Mesenchymal stem cell (in vitro differentiated cells and primary cell): ENCODE results near the gene GOT1.

ENCODE experiments used
- DNase-seq: peaks from one replicate; pipeline ENCODE4 v3.0.0-alpha.2; 2013
- H2AFZ ChIP-seq: one replicate; pipeline ENCODE4 v1.6.1; 2013; ENCODE audit warnings: low read depth, mild to moderate bottlenecking, control low read depth, inconsistent platforms, low read length, moderate library complexity
- H2AK5ac ChIP-seq: 2 replicates; pipeline ENCODE4 v1.6.1; 2013; ENCODE audit warnings: low read length, moderate library complexity, mild to moderate bottlenecking, inconsistent platforms; ENCODE audit not compliant: severe bottlenecking
- H2BK120ac ChIP-seq: one replicate; pipeline ENCODE4 v1.6.1; 2013; ENCODE audit warnings: low read depth, mild to moderate bottlenecking, inconsistent platforms, low read length, moderate library complexity
- H2BK12ac ChIP-seq, 2 experiments: one replicate each; pipeline ENCODE4 v1.6.1; 2013; ENCODE audit warnings: inconsistent platforms in 2 of 2, low read length in 2 of 2, mild to moderate bottlenecking in 2 of 2, moderate library complexity in 2 of 2, control low read depth in 1 of 2
- H2BK15ac ChIP-seq: one replicate; pipeline ENCODE4 v1.6.1; 2013; ENCODE audit warnings: mild to moderate bottlenecking, low read depth, inconsistent platforms; ENCODE audit not compliant: poor library complexity, severe bottlenecking
- H2BK5ac ChIP-seq: 2 replicates; pipeline ENCODE4 v1.6.1; 2013; ENCODE audit warnings: low read depth, mild to moderate bottlenecking, low read length, control low read depth, inconsistent platforms; ENCODE audit not compliant: poor library complexity, severe bottlenecking
- H3K14ac ChIP-seq, 2 experiments: one replicate each; pipeline ENCODE4 v1.6.1; 2013; ENCODE audit warnings: inconsistent platforms in 2 of 2, low read length in 2 of 2, control low read depth in 1 of 2, mild to moderate bottlenecking in 1 of 2, moderate library complexity in 1 of 2
- H3K18ac ChIP-seq, 2 experiments: one replicate each; pipeline ENCODE4 v1.6.1; 2013; ENCODE audit warnings: inconsistent platforms in 2 of 2, low read length in 2 of 2, control low read depth in 1 of 2, low read depth in 1 of 2, mild to moderate bottlenecking in 1 of 2
- H3K23ac ChIP-seq, 2 experiments: one replicate each; pipeline ENCODE4 v1.6.1; 2013; ENCODE audit warnings: inconsistent platforms in 2 of 2, low read length in 2 of 2, mild to moderate bottlenecking in 2 of 2, moderate library complexity in 2 of 2, control low read depth in 1 of 2
- H3K27ac ChIP-seq: 2 replicates; pipeline ENCODE4 v1.5.1; 2013; ENCODE audit warnings: mild to moderate bottlenecking, moderate library complexity, low read length, control low read depth, inconsistent platforms; ENCODE audit not compliant: poor library complexity, severe bottlenecking
- H3K27me3 ChIP-seq, 2 experiments: 2 replicates each; pipeline versions ENCODE4 v1.6.1 to v1.7.0; 2013; ENCODE audit warnings: low read length in 2 of 2, mild to moderate bottlenecking in 2 of 2, moderate library complexity in 2 of 2, control low read depth in 1 of 2, inconsistent platforms in 1 of 2; ENCODE audit not compliant: control insufficient read depth in 1 of 2, insufficient read depth in 1 of 2
- H3K36me3 ChIP-seq, 2 experiments: 2 replicates each; pipeline versions ENCODE4 v1.6.1 to v1.7.0; 2013; ENCODE audit warnings: low read length in 2 of 2, control low read depth in 1 of 2, inconsistent platforms in 1 of 2, low read depth in 1 of 2, mild to moderate bottlenecking in 1 of 2; ENCODE audit not compliant: insufficient read depth in 2 of 2, control insufficient read depth in 1 of 2
- H3K4ac ChIP-seq, 2 experiments: one replicate each; pipeline ENCODE4 v1.6.1; 2013; ENCODE audit warnings: inconsistent platforms in 2 of 2, low read length in 2 of 2, mild to moderate bottlenecking in 2 of 2, moderate library complexity in 2 of 2, control low read depth in 1 of 2, low read depth in 1 of 2
- H3K4me1 ChIP-seq: 2 replicates; pipeline ENCODE4 v1.6.1; 2013; ENCODE audit warnings: low read depth, low read length, control low read depth; ENCODE audit not compliant: control insufficient read depth, insufficient read depth
- H3K4me2 ChIP-seq: 2 replicates; pipeline ENCODE4 v1.6.1; 2013; ENCODE audit warnings: low read length, mild to moderate bottlenecking, inconsistent platforms; ENCODE audit not compliant: poor library complexity, severe bottlenecking
- H3K4me3 ChIP-seq, 2 experiments: 2 replicates each; pipeline versions ENCODE4 v1.5.1 to v1.7.0; 2013; ENCODE audit warnings: low read length in 2 of 2, mild to moderate bottlenecking in 2 of 2, control low read depth in 1 of 2, low read depth in 1 of 2; ENCODE audit not compliant: insufficient read depth in 1 of 2
- H3K79me1 ChIP-seq: replicated peaks from 2 replicates; pipeline ENCODE4 v1.6.1; 2013; ENCODE audit warnings: mild to moderate bottlenecking, control low read depth, low read length, inconsistent platforms; ENCODE audit not compliant: poor library complexity, severe bottlenecking
- H3K9ac ChIP-seq: 2 replicates; pipeline ENCODE4 v1.7.0; 2013; ENCODE audit warnings: mild to moderate bottlenecking, low read length, moderate library complexity
- H3K9me3 ChIP-seq: 2 replicates; pipeline ENCODE4 v1.7.0; 2013; ENCODE audit warnings: mild to moderate bottlenecking, low read length; ENCODE audit not compliant: control insufficient read depth
- H4K8ac ChIP-seq: one replicate; pipeline ENCODE4 v1.6.1; 2013; ENCODE audit warnings: inconsistent platforms, mild to moderate bottlenecking, low read length, moderate library complexity
- H4K91ac ChIP-seq: one replicate; pipeline ENCODE4 v1.6.1; 2013; ENCODE audit warnings: mild to moderate bottlenecking, low read length, inconsistent platforms
- WGBS: methylation state at CpG from one replicate; pipeline ENCODE4 v1.1.7; 2013; ENCODE audit warnings: mixed read lengths; 5-methylcytosine and 5-hydroxymethylcytosine counted together

Gene GOT1

GRCh38 chr10:99426689-99427088 lies 3.7 kb downstream of the GOT1 start:
- no peak overlapping the region for H4K91ac ChIP-seq
- H3K4me1 ChIP-seq = peaks cover 9% of the 10 kb centered on the region
- no peak overlapping the region for H2BK15ac ChIP-seq
- H2AK5ac ChIP-seq = no peak overlapping the region
- H3K9ac ChIP-seq = no peak overlapping the region
- no peaks in the 10 kb centered on the region for H3K27me3 ChIP-seq
- H2BK120ac ChIP-seq = no peak overlapping the region
- H3K4me2 ChIP-seq = no peak overlapping the region
- peak overlapping the region; percentile 11 for H3K27ac ChIP-seq
- H3K4ac ChIP-seq = no peak overlapping the region
- H3K23ac ChIP-seq = no peak overlapping the region
- H2BK5ac ChIP-seq = no peak overlapping the region
- H3K36me3 ChIP-seq = peaks cover 0 to 12% of the 10 kb centered on the region in 2 experiments
- no peak overlapping the region for H2AFZ ChIP-seq
- H2BK12ac ChIP-seq = no peak overlapping the region
- no peak overlapping the region for H3K14ac ChIP-seq
- 89% methylated on average over 2 of the region's 3 CpGs for WGBS
- peaks cover 38% of the 10 kb centered on the region for H3K79me1 ChIP-seq
- no peak overlapping the region for H4K8ac ChIP-seq
- H3K4me3 ChIP-seq = no peak overlapping the region
- H3K9me3 ChIP-seq = no peaks in the 10 kb centered on the region
- no peak for DNase-seq
- no peak overlapping the region for H3K18ac ChIP-seq

- H3K9ac ChIP-seq = no peak overlapping the region
- H2BK15ac ChIP-seq = no peak overlapping the region
- peaks cover 7% of the 10 kb centered on the region for H3K4me1 ChIP-seq
- no peaks in the 10 kb centered on the region for H3K9me3 ChIP-seq
- no peak overlapping the region for H3K4me2 ChIP-seq
- no peak overlapping the region for H2BK120ac ChIP-seq
- no peak overlapping the region for H3K4ac ChIP-seq
- H3K36me3 ChIP-seq = peaks cover 3 to 22% of the 10 kb centered on the region in 2 experiments
- H4K8ac ChIP-seq = no peak overlapping the region
- H3K18ac ChIP-seq = no peak overlapping the region
- H2BK12ac ChIP-seq = no peak overlapping the region
- H2AK5ac ChIP-seq = no peak overlapping the region
- WGBS = 95% methylated on average over 1 of the region's 1 CpG
- H3K27me3 ChIP-seq = no peaks in the 10 kb centered on the region
- no peak overlapping the region for H2AFZ ChIP-seq
- H3K23ac ChIP-seq = no peak overlapping the region
- H4K91ac ChIP-seq = no peak overlapping the region
- H3K27ac ChIP-seq = no peak overlapping the region
- DNase-seq = no peak
- H3K4me3 ChIP-seq = no peak overlapping the region
- H3K79me1 ChIP-seq = peaks cover 35% of the 10 kb centered on the region
- no peak overlapping the region for H2BK5ac ChIP-seq
- no peak overlapping the region for H3K14ac ChIP-seq
Measured at GRCh38 chr10:99425204-99425603, 5.2 kb downstream of the GOT1 start.

GRCh38 chr10:99424656-99425055 lies 5.8 kb downstream of the GOT1 start:
- H3K9ac ChIP-seq = no peak overlapping the region
- H3K36me3 ChIP-seq = peaks cover 3 to 27% of the 10 kb centered on the region in 2 experiments
- H3K27me3 ChIP-seq = no peaks in the 10 kb centered on the region

GRCh38 chr10:99422529-99423096 lies 7.8 kb downstream of the GOT1 start:
- peaks cover 2% of the 10 kb centered on the region for H3K4me1 ChIP-seq
- H2BK15ac ChIP-seq = no peak overlapping the region
- H3K4me3 ChIP-seq = no peak overlapping the region
- no peak overlapping the region for H3K4ac ChIP-seq
- H2AFZ ChIP-seq = no peak overlapping the region
- no peak overlapping the region for H3K9ac ChIP-seq
- H3K14ac ChIP-seq = no peak overlapping the region
- no peak overlapping the region for H2BK12ac ChIP-seq
- no peak overlapping the region for H3K23ac ChIP-seq
- H4K8ac ChIP-seq = no peak overlapping the region
- H2BK120ac ChIP-seq = no peak overlapping the region
- H3K27ac ChIP-seq = no peak overlapping the region
- peaks cover 37% of the 10 kb centered on the region for H3K79me1 ChIP-seq
- 94% methylated on average over 3 of the region's 5 CpGs for WGBS
- no peak overlapping the region for H2BK5ac ChIP-seq
- no peak for DNase-seq
- H4K91ac ChIP-seq = no peak overlapping the region
- H2AK5ac ChIP-seq = no peak overlapping the region
- H3K27me3 ChIP-seq = no peaks in the 10 kb centered on the region
- no peaks in the 10 kb centered on the region for H3K9me3 ChIP-seq
- no peak overlapping the region for H3K4me2 ChIP-seq
- peaks cover 8 to 38% of the 10 kb centered on the region in 2 experiments for H3K36me3 ChIP-seq
- H3K18ac ChIP-seq = no peak overlapping the region

More at GRCh38 chr10:99424656-99425055, 5.8 kb downstream of the GOT1 start:
- H2BK15ac ChIP-seq = no peak overlapping the region
- H3K4ac ChIP-seq = no peak overlapping the region
- no peak overlapping the region for H3K18ac ChIP-seq
- no peak overlapping the region for H2AFZ ChIP-seq
- H2AK5ac ChIP-seq = no peak overlapping the region
- H4K91ac ChIP-seq = no peak overlapping the region
- no peak overlapping the region for H4K8ac ChIP-seq
- no peak for DNase-seq
- no peak overlapping the region for H3K4me3 ChIP-seq
- H3K4me2 ChIP-seq = no peak overlapping the region
- no peaks in the 10 kb centered on the region for H3K9me3 ChIP-seq
- no CpG with 5 or more reads among the region's 1 CpG for WGBS
- no peak overlapping the region for H3K14ac ChIP-seq
- no peak overlapping the region for H3K23ac ChIP-seq
- no peak overlapping the region for H3K27ac ChIP-seq
- peaks cover 34% of the 10 kb centered on the region for H3K79me1 ChIP-seq
- no peak overlapping the region for H2BK120ac ChIP-seq
- H2BK12ac ChIP-seq = no peak overlapping the region
- H3K4me1 ChIP-seq = peaks cover 3% of the 10 kb centered on the region
- H2BK5ac ChIP-seq = no peak overlapping the region
